Spleen (tissue), 11 donors: ENCODE measurements around the gene WDFY4. TPM values are rescaled to one million over a fixed set of nuclear protein-coding genes. Genes with fewer than 3 reads are reported as not detected.

ENCODE experiments used
- DNase-seq: peaks from one replicate; pipeline ENCODE4 v3.0.0-alpha.2; 2020
- H3K27ac ChIP-seq, 8 donors: fragments of 200-600 bp; sonication (generic) in 7 of 8; 1 replicate in 4 of 8; 2 replicates in 4 of 8; pipeline versions ENCODE4 v1.5.0 to v1.8.0; 2016 to 2021; ENCODE audit warnings: inconsistent platforms in 4 of 8, mild to moderate bottlenecking in 4 of 8, moderate library complexity in 1 of 8
- H3K27me3 ChIP-seq, 7 donors: fragments of 200-600 bp; sonication (generic) in 6 of 7; replicated peaks in 1 of 7; 1 replicate in 4 of 7; 2 replicates in 3 of 7; pipeline versions ENCODE4 v1.5.0 to v1.8.0; 2016 to 2021; ENCODE audit warnings: inconsistent platforms in 3 of 7, mild to moderate bottlenecking in 1 of 7
- H3K36me3 ChIP-seq, 6 donors: fragments of 200-600 bp; sonication (generic) in 5 of 6; 1 replicate in 4 of 6; 2 replicates in 2 of 6; pipeline versions ENCODE4 v1.5.0 to v1.8.0; 2016 to 2021; ENCODE audit warnings: inconsistent platforms in 2 of 6
- H3K4me1 ChIP-seq, 6 donors: fragments of 200-600 bp; sonication (generic) in 5 of 6; 1 replicate in 3 of 6; 2 replicates in 3 of 6; pipeline versions ENCODE4 v1.5.0 to v1.8.0; 2016 to 2021; ENCODE audit warnings: inconsistent platforms in 3 of 6
- H3K4me3 ChIP-seq, 8 donors: fragments of 200-600 bp; sonication (generic) in 7 of 8; 1 replicate in 4 of 8; 2 replicates in 4 of 8; pipeline versions ENCODE4 v1.5.0 to v1.8.0; 2016 to 2021; ENCODE audit warnings: inconsistent platforms in 4 of 8, mild to moderate bottlenecking in 4 of 8, moderate library complexity in 2 of 8
- H3K9me3 ChIP-seq, 8 donors: fragments of 200-600 bp; sonication (generic) in 7 of 8; 1 replicate in 4 of 8; 2 replicates in 4 of 8; pipeline versions ENCODE4 v1.5.0 to v1.8.0; 2016 to 2021; ENCODE audit warnings: inconsistent platforms in 4 of 8
- CTCF ChIP-seq, 11 experiments: fragments of 200-600 bp in 7 of 11; fragments of 450-650 bp in 4 of 11; sonication (generic) in 4 of 11; IDR thresholded peaks in 8 of 11; conservative IDR thresholded peaks in 3 of 11; 1 replicate in 7 of 11; 2 replicates in 4 of 11; pipeline versions ENCODE4 v1.4.0 to v1.8.0; 2016 to 2021; ENCODE audit warnings: antibody characterized with exemption in 11 of 11, inconsistent platforms in 4 of 11, mild to moderate bottlenecking in 1 of 11
- POLR2A ChIP-seq, 3 donors: fragments of 450-650 bp; IDR thresholded peaks; one replicate each; pipeline ENCODE4 v1.5.1; 2017; ENCODE audit warnings: antibody characterized with exemption in 3 of 3, mild to moderate bottlenecking in 1 of 3
- POLR2AphosphoS5 ChIP-seq, 3 donors: sonication (generic); formaldehyde crosslinking; IDR thresholded peaks; one replicate each; pipeline ENCODE4 v1.5.1; 2017; ENCODE audit warnings: antibody characterized with exemption in 3 of 3
- WGBS, 5 donors: extraction: QIAGEN DNeasy Blood & Tissue Kit in 3 of 5; methylation state at CpG; one replicate each; pipeline versions ENCODE4 v1.1.5 to v1.1.7; 2013 to 2018; 5-methylcytosine and 5-hydroxymethylcytosine counted together
- intact Hi-C: fragments of 100-400 bp; cut with DNase I; formaldehyde crosslinking; loops from one replicate; pipeline ENCODE4 v1.15.0; 2023; ENCODE audit warnings: low total_unique reads
- polyA plus RNA-seq, 3 donors: library from polyadenylated mRNA; stranded (reverse); fragments of 200-250 nt; gene quantifications; one replicate each; pipeline ENCODE4 v1.2.1, GENCODE V29; 2013
- total RNA-seq, 7 donors: library from RNA; depleted of rRNA in 3 of 7; stranded (reverse); fragments of >200 nt in 3 of 7; fragmentation: NEBNext Ultra II Directional in 4 of 7; extraction: Animal tissue kit (Norgen Biotek cat#: 25700) in 4 of 7; gene quantifications; one replicate each; pipeline versions ENCODE4 v1.1.0 to v1.2.1, GENCODE V29; 2016 to 2021
- donor health status: healthy with polysubstance abuse.
- donor health status: DM: no; HTN: no; CAD: no; lungs with moderate emphysema.
- donor health status: DM: no; HTN: no; CAD: no.
- donor health status: Bipolar disorder and iron deficiency.
- donor health status: healthy.
- donor health status: DM: no; HTN: no; CAD: no.
- donor health status: DM: yes; HTN: yes; CAD: no.

WDFY4 gene
- total and polyA plus RNA-seq, 10 donors, result 31.7 to 120 (median 88.9) TPM

- H3K27me3 ChIP-seq, result no peaks in the 10 kb centered on the region
- DNase-seq, result no peak
- WGBS, 5 donors, result 84 to 92% (median 92%) methylated on average over 10 to 12 of the region's 12 CpGs
- intact Hi-C loops, result no loop called here
- peaks cover 4 to 100% (median 26%) of the 10 kb centered on the region in 6 donors for H3K4me1 ChIP-seq
- H3K36me3 ChIP-seq, result peaks cover 0 to 23% (median 0%) of the 10 kb centered on the region in 6 donors
- H3K9me3 ChIP-seq, result no peaks in the 10 kb centered on the region
- H3K4me3 ChIP-seq, result no peak overlapping the region
- H3K27ac ChIP-seq, result peak overlapping the region in 1 of 8 donors; percentile 2
- TF ChIP-seq CTCF (IDR thresholded peaks at IDR 0.05 in 8 of 11, conservative IDR thresholded peaks at IDR 0.05 in 3 of 11), result no peak
- TF ChIP-seq POLR2AphosphoS5 (IDR thresholded peaks at IDR 0.05), result no peak
- TF ChIP-seq POLR2A (IDR thresholded peaks at IDR 0.05), result no peak
These were observed 6.4 kb downstream of the WDFY4 start for GRCh38 chr10:48690791-48691660.

- no peak for DNase-seq
- intact Hi-C loops, result no loop called here
These were observed 7.3 kb downstream of the WDFY4 start for GRCh38 chr10:48691812-48692528.

GRCh38 chr10:48692748-48693147 lies 8.1 kb downstream of the WDFY4 start:
- TF ChIP-seq CTCF (IDR thresholded peaks at IDR 0.05 in 8 of 11, conservative IDR thresholded peaks at IDR 0.05 in 3 of 11) (no peak), POLR2A (IDR thresholded peaks at IDR 0.05) (no peak), POLR2AphosphoS5 (IDR thresholded peaks at IDR 0.05) (no peak)
- H3K4me3 ChIP-seq, result no peak overlapping the region
- H3K27me3 ChIP-seq, result no peaks in the 10 kb centered on the region
- peaks cover 0 to 38% (median 0%) of the 10 kb centered on the region in 6 donors for H3K36me3 ChIP-seq
- H3K27ac ChIP-seq, result peak overlapping the region in 1 of 8 donors; percentile 11
- DNase-seq, result no peak
- H3K4me1 ChIP-seq, result peaks cover 4 to 100% (median 22%) of the 10 kb centered on the region in 6 donors
- WGBS, 5 donors, result 81 to 96% (median 87%) methylated on average over 4 of the region's 4 CpGs
- intact Hi-C loops, result no loop called here
- no peaks in the 10 kb centered on the region for H3K9me3 ChIP-seq

More at GRCh38 chr10:48691812-48692528, 7.3 kb downstream of the WDFY4 start:
- no peak for TF ChIP-seq POLR2A (IDR thresholded peaks at IDR 0.05)
- TF ChIP-seq POLR2AphosphoS5 (IDR thresholded peaks at IDR 0.05), result no peak
- TF ChIP-seq CTCF (IDR thresholded peaks at IDR 0.05 in 8 of 11, conservative IDR thresholded peaks at IDR 0.05 in 3 of 11), result no peak
- peaks cover 4 to 100% (median 24%) of the 10 kb centered on the region in 6 donors for H3K4me1 ChIP-seq
- no peaks in the 10 kb centered on the region for H3K27me3 ChIP-seq
- no peaks in the 10 kb centered on the region for H3K9me3 ChIP-seq
- WGBS, 5 donors, result 58 to 78% (median 67%) methylated on average over 8 of the region's 8 CpGs
- peaks cover 0 to 33% (median 0%) of the 10 kb centered on the region in 6 donors for H3K36me3 ChIP-seq
- no peak overlapping the region for H3K4me3 ChIP-seq
- H3K27ac ChIP-seq, result no peak overlapping the region

- Histone ChIP-seq H3K27me3 (no peaks in the 10 kb centered on the region), H3K9me3 (no peaks in the 10 kb centered on the region), H3K36me3 (peaks cover 0 to 42% (median 0%) of the 10 kb centered on the region in 6 donors), H3K4me3 (no peak overlapping the region), H3K27ac (peak overlapping the region in 1 of 8 donors; percentile 11), H3K4me1 (peaks cover 4 to 100% (median 22%) of the 10 kb centered on the region in 6 donors)
- TF ChIP-seq CTCF (IDR thresholded peaks at IDR 0.05 in 8 of 11, conservative IDR thresholded peaks at IDR 0.05 in 3 of 11) (no peak), POLR2AphosphoS5 (IDR thresholded peaks at IDR 0.05) (no peak), POLR2A (IDR thresholded peaks at IDR 0.05) (no peak)
- WGBS, 5 donors, result 77 to 89% (median 85%) methylated on average over 4 of the region's 4 CpGs
- no peak for DNase-seq
- intact Hi-C loops, result no loop called here
These were observed 8.5 kb downstream of the WDFY4 start for GRCh38 chr10:48693206-48693605.
